WERI-Rb-1 (cell line): ENCODE data around the gene KIF3C.
"Not testable (repeated sequence)": the region's sequence is repeated elsewhere in the genome, so short reads cannot be mapped to it uniquely, and the experiment has no call there.

Experiments
- DNase-seq: peaks from one replicate; pipeline ENCODE4 v3.0.0-alpha.2; 2020
- H3K27ac ChIP-seq: fragments of 250-450 bp; sonication (Bioruptor Pico); 2 replicates; pipeline ENCODE4 v1.5.1; 2020; ENCODE audit warnings: mild to moderate bottlenecking, moderate library complexity
- H3K27me3 ChIP-seq: fragments of 250-450 bp; sonication (Bioruptor Pico); 2 replicates; pipeline ENCODE4 v1.5.1; 2021; ENCODE audit warnings: mild to moderate bottlenecking, low read depth, moderate library complexity; ENCODE audit not compliant: insufficient read depth, severe bottlenecking
- H3K36me3 ChIP-seq: fragments of 250-450 bp; sonication (Bioruptor Pico); 2 replicates; pipeline ENCODE4 v1.5.1; 2020; ENCODE audit warnings: mild to moderate bottlenecking, moderate library complexity
- H3K4me3 ChIP-seq: 2 replicates; pipeline ENCODE4 v1.5.1; 2011; ENCODE audit warnings: low read depth, mild to moderate bottlenecking, control low read depth, low read length
- H3K9me3 ChIP-seq: fragments of 250-450 bp; sonication (Bioruptor Pico); 2 replicates; pipeline ENCODE4 v1.5.1; 2021; ENCODE audit warnings: mild to moderate bottlenecking, moderate library complexity; ENCODE audit not compliant: severe bottlenecking
- CTCF ChIP-seq: IDR thresholded peaks from 2 replicates; pipeline ENCODE4 v1.5.1; 2011; ENCODE audit warnings: low read depth, mild to moderate bottlenecking, control low read depth, inconsistent platforms, low read length

The KIF3C gene

GRCh38 chr2:26001743-26002351, 19.6 kb upstream of the KIF3C start:
- no peak for DNase-seq
- Histone ChIP-seq H3K27ac (no peak overlapping the region), H3K27me3 (no peaks in the 10 kb centered on the region), H3K4me3 (no peak overlapping the region), H3K36me3 (no peaks in the 10 kb centered on the region), H3K9me3 (no peaks in the 10 kb centered on the region)
- no peak for TF ChIP-seq CTCF

GRCh38 chr2:26000561-26001082, 18.3 kb upstream of the KIF3C start:
- no peak overlapping the region for H3K27ac ChIP-seq
- DNase-seq = no peak
- TF ChIP-seq CTCF = no peak
- no peaks in the 10 kb centered on the region for H3K27me3 ChIP-seq
- H3K36me3 ChIP-seq = no peaks in the 10 kb centered on the region
- H3K4me3 ChIP-seq = no peak overlapping the region
- no peaks in the 10 kb centered on the region for H3K9me3 ChIP-seq

GRCh38 chr2:25999406-25999805, 17.1 kb upstream of the KIF3C start:
- H3K27me3 ChIP-seq, H3K9me3 ChIP-seq, H3K27ac ChIP-seq: not testable (repeated sequence)

GRCh38 chr2:25998816-25999383, 16.6 kb upstream of the KIF3C start:
- not testable (repeated sequence) for DNase-seq, H3K36me3 ChIP-seq, H3K27me3 ChIP-seq, H3K27ac ChIP-seq, H3K9me3 ChIP-seq, H3K4me3 ChIP-seq

More at GRCh38 chr2:25999406-25999805, 17.1 kb upstream of the KIF3C start:
- not testable (repeated sequence) for DNase-seq, H3K4me3 ChIP-seq, H3K36me3 ChIP-seq

GRCh38 chr2:25996844-25997243, 14.5 kb upstream of the KIF3C start:
- Histone ChIP-seq H3K27ac (no peak overlapping the region), H3K36me3 (no peaks in the 10 kb centered on the region), H3K27me3 (no peaks in the 10 kb centered on the region), H3K9me3 (no peaks in the 10 kb centered on the region), H3K4me3 (no peak overlapping the region)
- no peak for TF ChIP-seq CTCF
- DNase-seq = no peak

GRCh38 chr2:25994509-25994908, 12.2 kb upstream of the KIF3C start:
- Histone ChIP-seq H3K9me3 (no peaks in the 10 kb centered on the region), H3K4me3 (no peak overlapping the region), H3K27me3 (no peaks in the 10 kb centered on the region), H3K27ac (no peak overlapping the region), H3K36me3 (no peaks in the 10 kb centered on the region)
- no peak for DNase-seq
- no peak for TF ChIP-seq CTCF

GRCh38 chr2:25993049-25993448, 10.8 kb upstream of the KIF3C start:
- Histone ChIP-seq H3K27me3 (no peaks in the 10 kb centered on the region), H3K9me3 (no peaks in the 10 kb centered on the region), H3K36me3 (no peaks in the 10 kb centered on the region), H3K27ac (no peak overlapping the region), H3K4me3 (no peak overlapping the region)
- DNase-seq = no peak
- TF ChIP-seq CTCF = no peak
